Measurements from ENCODE around the gene LRRC4C. TPM values are rescaled to one million over a fixed set of nuclear protein-coding genes. Genes with fewer than 3 reads are reported as not detected.

The LRRC4C gene
- total RNA-seq, 4 donors from 2014 or later: 0.38 to 3.5 (median 0.95) TPM; not detected in 1

DNA sequence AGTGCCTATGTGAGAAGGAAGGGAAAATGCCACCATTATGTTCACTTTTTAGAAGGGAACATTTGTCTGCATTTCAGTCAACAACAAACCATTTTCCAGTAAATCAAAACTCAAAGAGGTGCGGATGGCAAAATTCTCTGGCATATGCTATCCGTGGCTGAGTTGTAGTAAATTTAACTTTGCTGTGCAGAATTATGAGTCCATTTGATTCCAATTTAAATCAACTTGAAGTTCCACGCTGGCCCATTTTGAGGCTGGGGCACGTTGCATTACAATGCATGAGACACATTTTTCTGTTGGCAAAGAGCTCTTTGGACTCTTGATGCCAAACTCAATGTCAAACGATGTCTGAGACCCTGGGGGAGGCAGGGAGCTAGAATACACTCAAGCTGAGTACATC is 211.8 kb downstream of the LRRC4C start:
- DNase-seq (ENCODE audit: low spot score): no peak
- ATAC-seq (ENCODE audit: low FRiP score): no peak
- TF ChIP-seq, protein P1, sequence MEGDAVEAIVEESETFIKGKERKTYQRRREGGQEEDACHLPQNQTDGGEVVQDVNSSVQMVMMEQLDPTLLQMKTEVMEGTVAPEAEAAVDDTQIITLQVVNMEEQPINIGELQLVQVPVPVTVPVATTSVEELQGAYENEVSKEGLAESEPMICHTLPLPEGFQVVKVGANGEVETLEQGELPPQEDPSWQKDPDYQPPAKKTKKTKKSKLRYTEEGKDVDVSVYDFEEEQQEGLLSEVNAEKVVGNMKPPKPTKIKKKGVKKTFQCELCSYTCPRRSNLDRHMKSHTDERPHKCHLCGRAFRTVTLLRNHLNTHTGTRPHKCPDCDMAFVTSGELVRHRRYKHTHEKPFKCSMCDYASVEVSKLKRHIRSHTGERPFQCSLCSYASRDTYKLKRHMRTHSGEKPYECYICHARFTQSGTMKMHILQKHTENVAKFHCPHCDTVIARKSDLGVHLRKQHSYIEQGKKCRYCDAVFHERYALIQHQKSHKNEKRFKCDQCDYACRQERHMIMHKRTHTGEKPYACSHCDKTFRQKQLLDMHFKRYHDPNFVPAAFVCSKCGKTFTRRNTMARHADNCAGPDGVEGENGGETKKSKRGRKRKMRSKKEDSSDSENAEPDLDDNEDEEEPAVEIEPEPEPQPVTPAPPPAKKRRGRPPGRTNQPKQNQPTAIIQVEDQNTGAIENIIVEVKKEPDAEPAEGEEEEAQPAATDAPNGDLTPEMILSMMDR (IDR thresholded peaks at IDR 0.05): no peak

DNA sequence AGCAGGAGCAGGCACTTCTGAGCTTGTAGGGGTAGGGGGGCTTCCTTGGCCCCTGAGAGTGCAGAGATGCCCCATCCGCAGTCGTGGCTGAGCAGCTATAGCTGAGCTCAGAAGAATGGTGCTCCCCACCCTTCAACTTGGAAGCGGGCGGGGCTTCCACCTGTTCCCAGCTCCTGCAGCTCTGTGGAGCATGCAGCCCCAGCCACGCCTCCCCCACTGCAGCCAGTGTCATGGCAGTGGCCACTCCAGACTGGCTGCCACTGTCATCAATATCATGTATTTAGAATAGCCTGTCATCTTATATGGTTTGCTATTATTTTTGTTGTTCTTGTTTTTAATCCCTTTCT is 213.1 kb downstream of the LRRC4C start:
- no peak for DNase-seq (ENCODE audit: low spot score)
- ATAC-seq (ENCODE audit: low FRiP score): no peak
- TF ChIP-seq, protein P1 (IDR thresholded peaks at IDR 0.05): no peak

DNA sequence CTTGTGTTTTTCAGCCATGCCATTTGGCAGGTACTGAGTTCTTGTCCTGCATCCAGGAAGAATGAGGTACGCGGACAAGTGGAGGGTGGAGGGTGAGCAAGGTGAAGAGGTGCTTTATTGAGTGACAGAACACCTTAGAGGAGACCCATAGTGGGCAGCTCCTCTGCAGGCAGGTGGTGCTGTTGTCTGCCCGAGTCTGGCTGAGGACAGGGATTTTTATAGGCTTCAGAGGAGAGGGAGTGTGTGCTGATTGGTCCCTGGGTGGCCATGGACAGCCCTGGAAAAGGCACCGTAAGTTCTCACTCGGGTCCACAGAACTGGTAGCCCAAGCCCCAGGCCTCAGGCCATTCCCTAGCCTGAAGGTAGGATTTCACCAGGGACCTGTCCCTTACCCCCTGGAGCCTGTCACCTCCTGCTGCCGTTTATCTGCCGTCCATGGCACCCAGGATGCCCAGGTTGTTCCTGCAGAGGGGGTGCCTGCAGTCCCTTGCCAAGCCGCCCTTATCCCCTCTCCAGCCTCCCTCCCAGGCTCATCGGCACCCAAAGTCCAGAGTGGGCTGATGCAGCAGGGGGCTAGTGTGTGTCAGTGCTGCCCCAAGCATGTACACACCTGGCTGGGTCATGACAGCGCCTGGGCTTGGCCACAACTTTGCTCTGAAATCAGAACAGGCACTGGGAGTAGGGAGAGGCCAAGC is 213.6 kb downstream of the LRRC4C start:
- DNase-seq (ENCODE audit: low spot score) (no peak), ATAC-seq (ENCODE audit: low FRiP score) (no peak)
- TF ChIP-seq, protein P1 (IDR thresholded peaks at IDR 0.05): no peak

DNA sequence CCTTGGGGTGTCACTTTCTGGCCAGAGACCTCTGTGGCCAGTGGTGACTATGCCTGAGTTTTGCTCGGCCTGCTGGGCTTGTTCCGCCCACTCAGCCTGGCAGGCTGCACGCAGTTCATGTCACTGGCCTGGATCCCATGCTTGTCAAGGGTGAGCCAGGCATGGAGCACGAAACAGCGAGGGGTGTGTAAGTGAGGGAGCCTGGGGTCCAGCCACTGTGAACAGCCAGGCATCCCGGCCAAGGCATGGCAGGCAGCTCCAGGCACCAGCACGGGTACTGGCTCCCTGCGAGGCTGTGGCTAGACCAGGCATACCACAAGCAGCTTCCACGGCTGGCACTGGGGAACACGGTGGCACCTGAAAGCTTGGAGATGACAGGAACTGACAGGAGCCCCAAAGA is 214.3 kb downstream of the LRRC4C start:
- ATAC-seq (ENCODE audit: low FRiP score): no peak
- no peak for DNase-seq (ENCODE audit: low spot score)
- TF ChIP-seq, protein P1 (IDR thresholded peaks at IDR 0.05): no peak

DNA sequence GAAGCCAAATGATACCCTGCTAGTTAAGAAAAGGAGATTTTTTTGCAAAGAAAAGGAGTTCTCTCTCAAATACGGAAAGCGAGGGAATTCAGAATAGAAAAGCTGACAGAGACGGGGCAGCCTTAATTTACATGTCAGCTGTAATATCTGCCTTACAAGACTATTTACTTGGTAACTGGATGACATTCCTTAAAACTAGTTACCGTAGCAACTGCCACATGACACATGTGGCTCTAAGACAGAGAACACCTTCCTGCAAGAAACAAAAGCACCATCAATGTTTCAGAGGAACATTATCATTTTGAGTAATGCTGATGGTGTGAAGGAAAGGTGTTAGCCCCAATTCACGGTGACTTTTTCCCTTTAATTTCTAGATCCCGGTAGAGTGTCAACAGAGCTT is 222.1 kb downstream of the LRRC4C start:
- DNase-seq (ENCODE audit: low spot score): no peak
- TF ChIP-seq, protein P1 (IDR thresholded peaks at IDR 0.05): no peak
- no peak for ATAC-seq (ENCODE audit: low FRiP score)

DNA sequence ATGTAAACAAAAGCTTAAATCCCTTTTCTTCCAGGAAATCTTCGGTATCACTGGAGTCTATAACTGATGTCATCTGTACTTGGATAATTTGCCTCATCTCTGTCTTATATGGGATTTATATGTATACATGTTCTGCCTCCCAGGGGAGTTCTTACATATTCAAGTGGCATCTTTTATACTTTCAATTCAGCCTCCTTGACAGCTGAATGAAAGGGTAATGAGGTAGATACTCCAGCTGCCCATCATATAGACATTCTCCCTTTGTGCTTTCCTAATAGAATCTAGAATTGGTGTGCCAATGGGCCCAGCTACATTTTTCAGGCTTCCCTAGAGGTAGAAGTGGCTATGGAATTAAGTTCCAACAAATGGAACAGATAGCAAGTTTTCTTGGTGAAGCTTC is 223.8 kb downstream of the LRRC4C start:
- DNase-seq (ENCODE audit: low spot score) (no peak), ATAC-seq (ENCODE audit: low FRiP score) (no peak)
- TF ChIP-seq, protein P1 (IDR thresholded peaks at IDR 0.05): no peak

DNA sequence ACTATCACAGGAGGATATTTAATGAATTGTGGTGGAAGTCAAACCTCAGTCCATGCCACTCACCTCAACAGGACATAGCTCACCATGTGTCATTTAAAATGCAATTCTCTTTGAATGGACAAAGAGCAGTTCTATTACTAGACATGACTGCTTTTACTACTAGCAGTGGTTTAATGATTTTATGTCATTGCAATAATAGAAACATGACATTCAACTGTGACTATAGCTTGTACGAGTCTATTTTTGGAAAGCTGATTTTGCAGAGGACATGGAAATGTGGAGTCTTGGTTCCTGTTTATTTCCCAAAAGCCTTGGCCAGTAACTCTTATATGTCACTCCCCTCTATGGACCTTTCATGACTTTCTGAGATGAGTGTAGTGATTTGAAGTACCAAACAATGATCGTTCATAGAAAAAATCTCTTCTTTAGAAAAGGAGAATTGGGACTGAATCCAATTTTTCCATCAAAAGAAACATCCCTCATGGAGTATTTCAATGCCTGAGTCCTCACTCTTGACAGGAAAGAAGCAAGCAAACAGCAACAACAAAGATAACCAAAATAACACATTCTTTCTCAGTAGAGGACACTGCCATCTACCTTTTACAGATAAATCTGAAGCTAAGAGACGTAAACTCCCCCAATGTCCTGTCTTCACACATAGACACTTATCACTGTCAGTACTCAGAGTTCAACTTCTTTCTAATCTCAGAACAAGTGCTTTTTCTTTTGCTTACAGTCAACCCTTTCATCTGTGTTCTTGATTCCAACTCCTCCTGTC is 233.4 kb downstream of the LRRC4C start:
- DNase-seq (ENCODE audit: low spot score) (no peak), ATAC-seq (ENCODE audit: low FRiP score) (no peak)
- TF ChIP-seq, protein P1 (IDR thresholded peaks at IDR 0.05): no peak

Measured in omental fat pad (tissue), 4 donors.